ENCODE results near the gene EID2B. TPM values are rescaled to one million over a fixed set of nuclear protein-coding genes. Genes with fewer than 3 reads are reported as not detected.

Gene EID2B
- total and polyA plus RNA-seq, 2 of the 13 experiments (the other 11 are each of a cell fraction or from before 2014, with no cell fraction given), result 2.5 to 3.7 TPM

DNA sequence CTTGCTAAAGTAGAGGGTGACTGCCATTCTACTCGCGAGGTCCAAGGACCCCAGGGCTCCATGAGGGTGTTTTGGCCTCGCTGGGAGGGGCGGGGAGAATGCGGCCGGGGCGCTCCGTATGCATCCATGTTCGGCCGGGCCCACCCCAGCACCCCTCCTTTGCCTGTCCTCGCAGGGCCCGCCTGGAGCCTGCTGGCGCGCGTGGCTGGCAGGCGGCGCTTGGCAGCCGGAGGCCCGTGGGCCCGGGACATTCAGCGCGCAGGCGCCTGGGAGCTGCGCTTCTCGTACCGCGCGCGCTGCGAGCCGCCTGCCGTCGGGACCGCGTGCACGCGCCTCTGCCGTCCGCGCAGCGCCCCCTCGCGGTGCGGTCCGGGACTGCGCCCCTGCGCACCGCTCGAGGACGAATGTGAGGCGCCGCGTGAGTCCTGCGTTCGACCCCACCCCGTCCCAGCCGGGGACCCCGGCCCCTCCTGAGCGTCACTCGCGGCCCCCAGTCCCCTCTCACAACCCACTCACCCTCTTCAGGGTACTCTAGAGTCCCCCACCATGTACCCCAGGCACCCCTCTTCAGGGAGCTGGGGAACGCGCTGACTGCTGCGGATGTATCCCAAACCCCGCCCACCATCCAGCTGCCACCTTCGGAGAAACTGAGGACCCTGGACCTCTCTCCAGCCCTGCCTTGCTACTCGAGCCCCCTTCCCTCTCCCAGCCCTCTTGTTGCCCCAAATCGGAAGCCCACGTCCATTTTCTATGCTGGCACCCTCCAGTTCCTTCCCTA, 29.8 kb downstream of the EID2B start (continued):
- TF ChIP-seq, protein P1, sequence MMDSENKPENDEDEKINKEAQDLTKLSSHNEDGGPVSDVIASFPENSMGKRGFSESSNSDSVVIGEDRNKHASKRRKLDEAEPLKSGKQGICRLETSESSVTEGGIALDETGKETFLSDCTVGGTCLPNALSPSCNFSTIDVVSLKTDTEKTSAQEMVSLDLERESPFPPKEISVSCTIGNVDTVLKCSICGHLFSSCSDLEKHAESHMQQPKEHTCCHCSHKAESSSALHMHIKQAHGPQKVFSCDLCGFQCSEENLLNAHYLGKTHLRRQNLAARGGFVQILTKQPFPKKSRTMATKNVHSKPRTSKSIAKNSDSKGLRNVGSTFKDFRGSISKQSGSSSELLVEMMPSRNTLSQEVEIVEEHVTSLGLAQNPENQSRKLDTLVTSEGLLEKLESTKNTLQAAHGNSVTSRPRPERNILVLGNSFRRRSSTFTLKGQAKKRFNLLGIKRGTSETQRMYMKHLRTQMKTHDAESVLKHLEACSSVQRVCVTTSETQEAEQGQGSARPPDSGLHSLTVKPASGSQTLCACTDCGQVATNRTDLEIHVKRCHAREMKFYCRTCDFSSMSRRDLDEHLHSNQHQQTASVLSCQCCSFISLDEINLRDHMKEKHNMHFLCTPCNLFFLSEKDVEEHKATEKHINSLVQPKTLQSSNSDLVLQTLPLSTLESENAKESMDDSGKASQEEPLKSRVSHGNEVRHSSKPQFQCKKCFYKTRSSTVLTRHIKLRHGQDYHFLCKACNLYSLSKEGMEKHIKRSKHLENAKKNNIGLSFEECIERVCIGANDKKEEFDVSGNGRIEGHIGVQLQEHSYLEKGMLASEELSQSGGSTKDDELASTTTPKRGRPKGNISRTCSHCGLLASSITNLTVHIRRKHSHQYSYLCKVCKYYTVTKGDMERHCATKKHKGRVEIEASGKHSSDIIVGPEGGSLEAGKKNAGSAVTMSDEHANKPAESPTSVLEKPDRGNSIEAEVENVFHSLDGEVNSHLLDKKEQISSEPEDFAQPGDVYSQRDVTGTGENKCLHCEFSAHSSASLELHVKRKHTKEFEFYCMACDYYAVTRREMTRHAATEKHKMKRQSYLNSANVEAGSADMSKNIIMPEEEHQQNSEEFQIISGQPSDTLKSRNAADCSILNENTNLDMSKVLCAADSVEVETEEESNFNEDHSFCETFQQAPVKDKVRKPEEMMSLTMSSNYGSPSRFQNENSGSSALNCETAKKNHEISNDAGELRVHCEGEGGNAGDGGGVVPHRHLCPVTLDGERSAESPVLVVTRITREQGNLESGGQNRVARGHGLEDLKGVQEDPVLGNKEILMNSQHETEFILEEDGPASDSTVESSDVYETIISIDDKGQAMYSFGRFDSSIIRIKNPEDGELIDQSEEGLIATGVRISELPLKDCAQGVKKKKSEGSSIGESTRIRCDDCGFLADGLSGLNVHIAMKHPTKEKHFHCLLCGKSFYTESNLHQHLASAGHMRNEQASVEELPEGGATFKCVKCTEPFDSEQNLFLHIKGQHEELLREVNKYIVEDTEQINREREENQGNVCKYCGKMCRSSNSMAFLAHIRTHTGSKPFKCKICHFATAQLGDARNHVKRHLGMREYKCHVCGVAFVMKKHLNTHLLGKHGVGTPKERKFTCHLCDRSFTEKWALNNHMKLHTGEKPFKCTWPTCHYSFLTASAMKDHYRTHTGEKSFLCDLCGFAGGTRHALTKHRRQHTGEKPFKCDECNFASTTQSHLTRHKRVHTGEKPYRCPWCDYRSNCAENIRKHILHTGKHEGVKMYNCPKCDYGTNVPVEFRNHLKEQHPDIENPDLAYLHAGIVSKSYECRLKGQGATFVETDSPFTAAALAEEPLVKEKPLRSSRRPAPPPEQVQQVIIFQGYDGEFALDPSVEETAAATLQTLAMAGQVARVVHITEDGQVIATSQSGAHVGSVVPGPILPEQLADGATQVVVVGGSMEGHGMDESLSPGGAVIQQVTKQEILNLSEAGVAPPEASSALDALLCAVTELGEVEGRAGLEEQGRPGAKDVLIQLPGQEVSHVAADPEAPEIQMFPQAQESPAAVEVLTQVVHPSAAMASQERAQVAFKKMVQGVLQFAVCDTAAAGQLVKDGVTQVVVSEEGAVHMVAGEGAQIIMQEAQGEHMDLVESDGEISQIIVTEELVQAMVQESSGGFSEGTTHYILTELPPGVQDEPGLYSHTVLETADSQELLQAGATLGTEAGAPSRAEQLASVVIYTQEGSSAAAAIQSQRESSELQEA (CRISPR knock-in tag; IDR thresholded peaks at IDR 0.05; ENCODE audit: not compliant biosample characterization), result peak; percentile 86
- TF ChIP-seq, protein P2, sequence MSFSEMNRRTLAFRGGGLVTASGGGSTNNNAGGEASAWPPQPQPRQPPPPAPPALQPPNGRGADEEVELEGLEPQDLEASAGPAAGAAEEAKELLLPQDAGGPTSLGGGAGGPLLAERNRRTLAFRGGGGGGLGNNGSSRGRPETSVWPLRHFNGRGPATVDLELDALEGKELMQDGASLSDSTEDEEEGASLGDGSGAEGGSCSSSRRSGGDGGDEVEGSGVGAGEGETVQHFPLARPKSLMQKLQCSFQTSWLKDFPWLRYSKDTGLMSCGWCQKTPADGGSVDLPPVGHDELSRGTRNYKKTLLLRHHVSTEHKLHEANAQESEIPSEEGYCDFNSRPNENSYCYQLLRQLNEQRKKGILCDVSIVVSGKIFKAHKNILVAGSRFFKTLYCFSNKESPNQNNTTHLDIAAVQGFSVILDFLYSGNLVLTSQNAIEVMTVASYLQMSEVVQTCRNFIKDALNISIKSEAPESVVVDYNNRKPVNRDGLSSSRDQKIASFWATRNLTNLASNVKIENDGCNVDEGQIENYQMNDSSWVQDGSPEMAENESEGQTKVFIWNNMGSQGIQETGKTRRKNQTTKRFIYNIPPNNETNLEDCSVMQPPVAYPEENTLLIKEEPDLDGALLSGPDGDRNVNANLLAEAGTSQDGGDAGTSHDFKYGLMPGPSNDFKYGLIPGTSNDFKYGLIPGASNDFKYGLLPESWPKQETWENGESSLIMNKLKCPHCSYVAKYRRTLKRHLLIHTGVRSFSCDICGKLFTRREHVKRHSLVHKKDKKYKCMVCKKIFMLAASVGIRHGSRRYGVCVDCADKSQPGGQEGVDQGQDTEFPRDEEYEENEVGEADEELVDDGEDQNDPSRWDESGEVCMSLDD (CRISPR knock-in tag; IDR thresholded peaks at IDR 0.05; ENCODE audit: borderline replicate concordance), result peak; percentile 89
- TF ChIP-seq TGIF2 (CRISPR knock-in tag; IDR thresholded peaks at IDR 0.05) (0 out of 2 replicates have a peak, but pooled peaks have one; percentile 55), PRPF4 (IDR thresholded peaks at IDR 0.05; ENCODE audit: low read depth, low read length, poor library complexity, severe bottlenecking) (no peak), ZNF839 (CRISPR knock-in tag; IDR thresholded peaks at IDR 0.05; ENCODE audit: borderline replicate concordance) (0 out of 2 replicates have a peak, but pooled peaks have one; percentile 51), ZNF766 (CRISPR knock-in tag; IDR thresholded peaks at IDR 0.05; ENCODE audit: borderline replicate concordance) (peak; percentile 100), ZBTB21 (CRISPR knock-in tag; IDR thresholded peaks at IDR 0.05) (no peak)
- TF ChIP-seq, protein P3, sequence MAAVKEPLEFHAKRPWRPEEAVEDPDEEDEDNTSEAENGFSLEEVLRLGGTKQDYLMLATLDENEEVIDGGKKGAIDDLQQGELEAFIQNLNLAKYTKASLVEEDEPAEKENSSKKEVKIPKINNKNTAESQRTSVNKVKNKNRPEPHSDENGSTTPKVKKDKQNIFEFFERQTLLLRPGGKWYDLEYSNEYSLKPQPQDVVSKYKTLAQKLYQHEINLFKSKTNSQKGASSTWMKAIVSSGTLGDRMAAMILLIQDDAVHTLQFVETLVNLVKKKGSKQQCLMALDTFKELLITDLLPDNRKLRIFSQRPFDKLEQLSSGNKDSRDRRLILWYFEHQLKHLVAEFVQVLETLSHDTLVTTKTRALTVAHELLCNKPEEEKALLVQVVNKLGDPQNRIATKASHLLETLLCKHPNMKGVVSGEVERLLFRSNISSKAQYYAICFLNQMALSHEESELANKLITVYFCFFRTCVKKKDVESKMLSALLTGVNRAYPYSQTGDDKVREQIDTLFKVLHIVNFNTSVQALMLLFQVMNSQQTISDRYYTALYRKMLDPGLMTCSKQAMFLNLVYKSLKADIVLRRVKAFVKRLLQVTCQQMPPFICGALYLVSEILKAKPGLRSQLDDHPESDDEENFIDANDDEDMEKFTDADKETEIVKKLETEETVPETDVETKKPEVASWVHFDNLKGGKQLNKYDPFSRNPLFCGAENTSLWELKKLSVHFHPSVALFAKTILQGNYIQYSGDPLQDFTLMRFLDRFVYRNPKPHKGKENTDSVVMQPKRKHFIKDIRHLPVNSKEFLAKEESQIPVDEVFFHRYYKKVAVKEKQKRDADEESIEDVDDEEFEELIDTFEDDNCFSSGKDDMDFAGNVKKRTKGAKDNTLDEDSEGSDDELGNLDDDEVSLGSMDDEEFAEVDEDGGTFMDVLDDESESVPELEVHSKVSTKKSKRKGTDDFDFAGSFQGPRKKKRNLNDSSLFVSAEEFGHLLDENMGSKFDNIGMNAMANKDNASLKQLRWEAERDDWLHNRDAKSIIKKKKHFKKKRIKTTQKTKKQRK (IDR thresholded peaks at IDR 0.05; ENCODE audit: low read length), result no peak

Data from HepG2 (cell line).